ENCODE results near the gene MOGAT3. TPM values are rescaled to one million over a fixed set of nuclear protein-coding genes. Genes with fewer than 3 reads are reported as not detected.

Gene MOGAT3
- total and polyA plus RNA-seq, 9 of the 15 experiments (the other 6 are each of a cell fraction or from before 2014, with no cell fraction given) = 0.07 to 0.17 (median 0.13) TPM; not detected in 6

DNA sequence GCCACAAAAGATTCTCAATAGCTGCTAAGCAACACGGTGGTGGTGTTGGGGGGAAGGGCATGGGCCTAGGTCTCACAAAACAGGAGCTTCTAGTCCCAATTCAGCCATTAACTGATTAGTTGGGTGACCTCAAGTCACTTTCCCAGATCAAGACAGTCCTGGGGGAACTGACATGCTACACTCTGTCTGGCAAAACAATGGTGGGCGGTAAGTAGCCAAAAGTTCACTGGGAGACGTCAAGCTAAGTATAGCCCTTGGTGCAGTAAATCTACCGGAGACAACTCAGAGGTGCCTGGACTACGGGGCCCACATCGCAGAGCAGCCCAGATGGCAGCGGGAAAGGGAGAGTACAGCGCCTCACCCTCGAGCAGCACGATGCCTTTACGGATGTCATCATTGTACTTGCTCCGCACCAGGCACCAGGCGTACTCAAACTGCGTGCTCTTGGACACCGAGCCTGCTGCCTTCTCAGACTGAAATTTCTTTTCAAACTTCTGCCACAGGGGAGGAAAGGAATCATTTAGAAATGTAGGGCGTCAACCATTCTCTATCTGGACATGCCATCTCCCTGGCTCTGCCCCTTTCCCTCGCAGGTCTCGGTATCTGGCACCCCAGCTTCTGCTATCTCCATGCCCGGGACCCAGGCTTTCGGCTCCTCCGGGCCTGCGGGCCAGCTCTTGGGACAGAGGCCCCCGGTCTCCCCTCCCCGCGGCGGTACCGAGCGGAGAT, 43.0 kb upstream of the MOGAT3 start (continued):
- TF ChIP-seq SMC3 (conservative IDR thresholded peaks at IDR 0.05; ENCODE audit: insufficient read depth, low read depth, low read length) = no peak
- no peak for TF ChIP-seq ZNF121 (CRISPR knock-in tag; conservative IDR thresholded peaks at IDR 0.05)
- TF ChIP-seq, protein P1, sequence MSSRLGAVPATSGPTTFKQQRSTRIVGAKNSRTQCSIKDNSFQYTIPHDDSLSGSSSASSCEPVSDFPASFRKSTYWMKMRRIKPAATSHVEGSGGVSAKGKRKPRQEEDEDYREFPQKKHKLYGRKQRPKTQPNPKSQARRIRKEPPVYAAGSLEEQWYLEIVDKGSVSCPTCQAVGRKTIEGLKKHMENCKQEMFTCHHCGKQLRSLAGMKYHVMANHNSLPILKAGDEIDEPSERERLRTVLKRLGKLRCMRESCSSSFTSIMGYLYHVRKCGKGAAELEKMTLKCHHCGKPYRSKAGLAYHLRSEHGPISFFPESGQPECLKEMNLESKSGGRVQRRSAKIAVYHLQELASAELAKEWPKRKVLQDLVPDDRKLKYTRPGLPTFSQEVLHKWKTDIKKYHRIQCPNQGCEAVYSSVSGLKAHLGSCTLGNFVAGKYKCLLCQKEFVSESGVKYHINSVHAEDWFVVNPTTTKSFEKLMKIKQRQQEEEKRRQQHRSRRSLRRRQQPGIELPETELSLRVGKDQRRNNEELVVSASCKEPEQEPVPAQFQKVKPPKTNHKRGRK (tag; IDR thresholded peaks at IDR 0.05) = no peak
- TF ChIP-seq ZNF408 (CRISPR knock-in tag; IDR thresholded peaks at IDR 0.05; ENCODE audit: low read depth) = no peak
- no peak for TF ChIP-seq ZBTB8A (IDR thresholded peaks at IDR 0.05; ENCODE audit: partially characterized antibody)
- no peak for TF ChIP-seq TAF7 (tag; IDR thresholded peaks at IDR 0.05)
- TF ChIP-seq, protein P2, sequence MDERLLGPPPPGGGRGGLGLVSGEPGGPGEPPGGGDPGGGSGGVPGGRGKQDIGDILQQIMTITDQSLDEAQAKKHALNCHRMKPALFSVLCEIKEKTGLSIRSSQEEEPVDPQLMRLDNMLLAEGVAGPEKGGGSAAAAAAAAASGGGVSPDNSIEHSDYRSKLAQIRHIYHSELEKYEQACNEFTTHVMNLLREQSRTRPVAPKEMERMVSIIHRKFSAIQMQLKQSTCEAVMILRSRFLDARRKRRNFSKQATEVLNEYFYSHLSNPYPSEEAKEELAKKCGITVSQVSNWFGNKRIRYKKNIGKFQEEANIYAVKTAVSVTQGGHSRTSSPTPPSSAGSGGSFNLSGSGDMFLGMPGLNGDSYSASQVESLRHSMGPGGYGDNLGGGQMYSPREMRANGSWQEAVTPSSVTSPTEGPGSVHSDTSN (CRISPR knock-in tag; IDR thresholded peaks at IDR 0.05; ENCODE audit: low read depth) = no peak
- TF ChIP-seq, protein P2 (tag; conservative IDR thresholded peaks at IDR 0.05; ENCODE audit: low read depth) = no peak
- TF ChIP-seq EP300 (IDR thresholded peaks at IDR 0.05; ENCODE audit: low read length) = peak; percentile 34; the same call in 1 of the 2 replicates
- TF ChIP-seq NBN (IDR thresholded peaks at IDR 0.05; ENCODE audit: low read depth) = 0 out of 2 replicates have a peak, but pooled peaks have one; percentile 45
- TF ChIP-seq ZNF146 (CRISPR knock-in tag; IDR thresholded peaks at IDR 0.05; ENCODE audit: unreplicated experiment) = no peak
- no peak for TF ChIP-seq ZNF655 (CRISPR knock-in tag; IDR thresholded peaks at IDR 0.05)
- peak; percentile 62 for TF ChIP-seq ZNF316 (IDR thresholded peaks at IDR 0.05)
- no peak for TF ChIP-seq GTF2A2 (tag; IDR thresholded peaks at IDR 0.05)
- no peak for TF ChIP-seq HDAC8 (tag; IDR thresholded peaks at IDR 0.05)
- TF ChIP-seq NFATC3 (IDR thresholded peaks at IDR 0.05) = no peak
- no peak for TF ChIP-seq TAF15 (IDR thresholded peaks at IDR 0.05; ENCODE audit: low read depth, low read length)
- TF ChIP-seq U2AF2 (optimal IDR thresholded peaks at IDR 0.05; ENCODE audit: low read depth, low read length) = no peak
- TF ChIP-seq SMARCC2 (IDR thresholded peaks at IDR 0.05; ENCODE audit: low read depth) = no peak
- TF ChIP-seq ZBTB49 (CRISPR knock-in tag; IDR thresholded peaks at IDR 0.05; ENCODE audit: borderline replicate concordance) = no peak

Data from K562 (cell line).